ENCODE measurements around the gene CDC42BPB.

CDC42BPB gene

DNA sequence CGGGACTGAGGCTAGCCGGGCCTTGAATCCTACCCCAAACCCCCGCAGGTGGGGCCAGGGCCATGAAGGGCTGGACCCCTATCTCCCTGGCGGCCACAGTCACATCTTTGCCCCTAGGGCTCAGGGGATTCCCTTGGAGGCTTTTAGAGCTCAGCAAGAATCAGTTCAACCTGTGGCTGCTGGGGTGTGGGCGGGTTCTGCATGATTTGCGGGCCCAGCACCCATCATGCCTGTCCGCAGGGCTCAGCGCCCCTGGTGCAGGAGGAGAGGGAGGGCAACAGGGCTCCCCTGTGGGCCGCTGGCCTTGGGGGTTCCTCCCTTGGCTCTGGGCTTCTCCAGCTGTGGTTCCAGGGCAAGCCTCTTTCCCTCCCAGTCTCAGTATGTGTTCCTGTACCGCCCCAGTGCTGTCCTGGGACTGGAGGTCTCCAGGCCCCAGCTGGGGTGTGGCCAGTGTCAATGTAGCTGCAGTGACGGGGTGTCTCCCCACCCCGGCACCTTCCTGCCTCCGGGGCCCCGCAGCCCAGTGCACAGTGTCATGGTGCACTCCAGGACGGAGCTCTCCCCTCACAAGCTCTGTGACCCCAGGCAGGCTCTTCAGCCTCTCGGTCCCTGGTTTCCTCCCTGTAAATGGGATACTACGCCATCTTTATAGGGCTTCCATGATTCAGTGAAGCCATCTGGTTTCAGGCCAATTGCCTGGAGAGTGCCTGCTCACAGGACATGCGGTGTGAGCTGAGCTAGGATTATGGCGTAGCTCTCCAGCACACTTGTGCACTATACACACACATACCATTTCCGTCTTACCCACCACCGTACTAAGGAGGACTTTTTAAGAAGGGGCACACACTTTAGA lies 16.8 kb upstream of the CDC42BPB start:
- no peak for DNase-seq (ENCODE audit: low read depth)

DNA sequence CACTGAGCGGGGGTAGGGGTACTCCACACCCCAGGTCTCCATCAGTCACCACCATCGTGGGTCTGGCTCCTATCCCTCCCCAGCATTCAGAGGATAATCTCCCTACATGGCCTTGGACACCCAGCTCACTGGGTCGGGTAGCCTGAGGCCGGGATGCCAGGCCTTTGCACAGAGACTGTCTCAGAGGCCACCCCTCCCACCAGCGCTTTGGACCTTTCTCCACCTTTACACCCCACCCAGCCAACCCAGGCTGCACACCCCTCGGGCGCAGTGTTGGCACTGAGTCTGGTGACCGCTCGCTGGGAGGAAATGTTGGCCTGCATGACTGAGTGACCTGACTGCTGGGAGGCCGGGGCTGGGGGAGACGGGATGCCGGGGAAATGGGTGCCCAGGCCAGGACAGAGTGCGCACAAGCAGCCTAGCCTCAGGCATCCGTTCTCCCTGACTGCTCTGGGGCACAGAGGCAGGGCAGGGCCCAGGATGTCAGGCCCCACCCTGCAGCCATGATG lies 16.1 kb upstream of the CDC42BPB start:
- DNase-seq (ENCODE audit: low read depth): no peak

- no peak for DNase-seq (ENCODE audit: low read depth)
These were observed 15.4 kb upstream of the CDC42BPB start for GRCh38 chr14:103072595-103073366.

DNA sequence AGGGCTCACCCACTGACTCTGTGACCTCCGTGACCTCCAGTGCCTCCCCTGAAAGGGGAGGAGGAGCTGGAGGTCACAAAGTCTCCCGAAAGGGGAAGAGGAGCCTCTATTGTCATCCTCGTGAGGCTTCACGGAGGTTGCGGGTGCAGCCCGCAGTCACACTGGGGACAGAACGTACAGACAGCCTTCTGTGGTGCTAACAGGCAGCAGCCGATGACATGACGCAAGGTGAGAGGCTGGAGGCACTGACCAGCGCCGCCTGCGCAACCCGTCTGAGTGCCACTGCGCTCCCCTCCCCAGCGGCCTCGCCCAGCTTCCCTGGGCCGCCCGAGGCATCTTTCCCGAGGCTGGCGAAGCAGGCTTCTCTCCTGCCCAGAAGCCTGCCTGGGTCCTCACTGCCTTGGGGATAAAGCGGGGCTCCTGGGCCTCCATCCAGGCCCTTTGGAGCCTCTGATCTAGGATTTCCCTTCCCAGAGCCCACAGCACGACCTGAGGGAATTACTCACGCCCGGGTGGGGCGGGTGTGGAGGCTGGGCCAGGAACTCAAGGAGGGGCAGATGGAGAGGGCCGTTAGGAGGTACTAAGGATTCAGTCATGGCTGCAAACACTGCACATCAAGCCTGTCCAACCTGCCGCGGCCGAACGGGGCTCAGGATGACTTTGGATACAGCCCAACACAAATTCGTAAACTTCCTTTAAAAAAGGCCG lies 14.3 kb upstream of the CDC42BPB start:
- no peak for DNase-seq (ENCODE audit: low read depth)

DNA sequence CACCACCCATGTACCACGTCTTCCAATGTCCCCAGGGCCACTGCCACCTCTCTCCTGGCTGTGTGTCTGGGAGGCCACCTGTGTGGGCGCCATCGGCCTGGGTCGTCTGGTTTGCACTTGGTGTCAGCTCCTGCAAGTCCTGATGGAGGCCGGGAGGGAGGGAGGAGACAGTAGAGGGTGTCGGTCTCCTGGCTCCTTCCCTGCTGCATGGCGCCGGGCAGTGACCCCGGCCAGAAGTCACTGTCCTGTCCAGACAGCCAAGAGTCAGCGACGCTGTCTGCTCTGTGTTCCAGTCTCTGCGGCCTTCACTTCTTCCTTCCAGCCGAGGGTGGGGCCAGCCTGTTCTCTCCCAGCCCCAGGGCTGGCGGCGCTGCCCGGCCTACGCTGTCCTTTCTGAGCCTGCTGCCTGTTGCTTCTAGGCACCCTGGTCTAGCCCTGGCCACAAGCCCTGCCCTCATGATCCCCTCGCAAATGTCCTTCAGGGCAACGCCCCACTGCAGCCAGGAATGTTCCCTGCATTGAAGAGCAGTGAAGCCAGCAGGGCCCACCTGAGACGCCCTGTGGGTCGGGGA lies 13.7 kb upstream of the CDC42BPB start:
- no peak for DNase-seq (ENCODE audit: low read depth)

GRCh38 chr14:103070263-103070885 lies 13.0 kb upstream of the CDC42BPB start:
- DNase-seq (ENCODE audit: low read depth): no peak

DNA sequence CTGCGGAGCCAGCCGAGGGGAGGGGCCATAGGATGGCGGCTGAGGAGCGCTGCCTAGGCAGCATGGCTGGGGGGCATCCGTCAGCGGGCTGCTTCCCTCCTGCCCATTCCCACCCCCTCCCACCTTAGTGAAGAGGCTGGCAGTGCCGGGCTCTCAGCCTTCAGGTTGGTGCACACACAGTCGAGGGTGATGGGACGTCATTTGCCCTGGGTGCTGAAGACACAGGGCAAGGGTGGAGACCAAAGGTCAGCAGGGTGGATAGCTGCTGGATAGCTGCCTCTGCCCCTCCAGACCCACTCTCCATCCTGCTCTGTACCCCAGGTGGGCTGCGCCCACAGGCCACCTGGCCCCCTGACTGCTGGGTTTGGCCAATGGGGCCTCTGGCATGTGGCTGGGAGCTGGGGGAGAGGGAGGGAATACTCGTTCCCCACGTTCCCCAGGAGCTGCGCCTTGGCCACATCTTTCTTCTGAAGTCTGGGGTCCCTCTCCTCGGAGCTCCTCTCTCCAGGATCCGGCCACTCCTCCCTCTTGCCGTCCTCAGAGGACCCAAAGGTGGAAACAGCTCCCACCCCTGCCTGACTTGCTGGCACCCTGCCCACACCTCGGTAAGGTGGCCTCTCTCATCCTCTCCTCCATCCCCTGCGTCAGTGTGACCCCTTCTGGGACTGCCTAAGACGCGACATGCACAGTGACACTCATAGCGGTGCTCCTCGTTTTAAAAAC lies 11.2 kb upstream of the CDC42BPB start:
- no peak for DNase-seq (ENCODE audit: low read depth)

- no peak for DNase-seq (ENCODE audit: low read depth)
These were observed 10.0 kb upstream of the CDC42BPB start for GRCh38 chr14:103067231-103067954.

DNA sequence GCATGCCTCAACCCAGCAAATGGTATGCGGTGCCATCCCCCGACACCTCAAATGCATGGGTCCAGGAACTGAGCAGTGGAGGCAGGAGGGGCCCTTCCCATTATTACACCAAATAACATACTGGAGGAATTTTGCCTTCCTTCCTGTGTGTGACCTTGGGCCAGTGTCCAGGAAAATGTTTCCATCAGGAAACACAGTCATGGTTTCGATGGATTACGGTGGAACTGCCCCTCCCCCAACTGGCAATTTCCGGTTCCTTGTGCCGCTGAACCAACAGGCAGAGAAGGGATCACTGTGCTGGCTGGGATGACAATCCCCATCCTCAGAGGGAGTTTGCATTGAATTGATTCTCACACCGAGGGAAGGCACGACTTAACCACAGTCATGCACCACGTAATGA lies 9.1 kb upstream of the CDC42BPB start:
- DNase-seq (ENCODE audit: low read depth): no peak

DNA sequence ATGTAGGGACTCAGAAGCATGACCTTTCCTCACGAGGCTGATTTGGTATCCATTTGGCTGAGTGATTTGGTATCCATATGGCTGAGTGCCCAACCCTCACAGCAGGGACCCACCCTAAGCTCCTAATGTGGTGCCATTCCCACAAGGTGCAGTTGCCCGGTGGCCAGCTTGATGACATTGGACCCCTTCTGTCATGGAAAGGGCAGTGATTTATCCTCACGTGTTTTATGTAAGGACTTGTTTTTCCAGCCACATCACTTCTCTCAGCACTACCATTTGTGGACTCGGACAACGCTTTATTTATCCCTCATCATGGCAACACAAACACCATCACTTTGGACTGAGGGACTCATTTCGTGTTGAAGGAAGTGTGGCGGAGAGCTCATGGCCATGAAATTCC lies 8.5 kb upstream of the CDC42BPB start:
- no peak for DNase-seq (ENCODE audit: low read depth)

DNA sequence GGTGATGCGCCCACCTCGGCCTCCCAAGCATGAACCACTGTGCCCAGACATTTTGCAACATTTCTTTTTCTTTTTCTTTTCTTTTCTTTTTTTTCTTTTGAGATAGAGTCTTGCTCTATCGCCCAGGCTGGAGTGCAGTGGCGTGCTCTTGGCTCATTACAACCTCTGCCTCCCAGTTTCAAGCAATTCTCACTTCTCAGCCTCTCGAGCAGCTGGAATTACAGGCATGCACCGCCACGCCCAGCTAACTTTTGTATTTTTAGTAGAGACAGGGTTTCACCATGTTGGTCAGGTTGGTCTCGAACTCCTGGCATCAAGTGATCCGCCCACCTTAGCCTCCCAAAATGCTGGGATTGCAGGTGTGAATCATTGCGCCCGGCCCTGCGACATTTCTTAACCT lies 7.6 kb upstream of the CDC42BPB start:
- DNase-seq (ENCODE audit: low read depth): no peak

DNA sequence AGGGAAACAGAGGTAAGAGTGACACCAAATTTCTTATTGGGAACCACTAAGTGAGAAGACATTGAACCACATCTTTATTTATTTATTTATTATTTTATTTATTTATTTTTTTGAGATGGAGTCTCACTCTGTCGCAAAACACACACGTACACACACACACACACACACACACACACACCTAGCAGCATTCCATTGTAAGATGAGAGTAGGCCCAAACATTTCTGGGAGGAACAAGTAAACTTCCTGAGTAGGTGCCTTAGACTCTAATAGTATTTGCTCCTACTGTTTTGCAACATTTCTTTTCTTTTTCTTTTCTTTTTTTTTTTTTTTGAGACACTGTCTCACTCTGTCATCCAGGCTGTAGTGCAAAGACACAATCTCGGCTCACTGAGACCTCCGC lies 7.1 kb upstream of the CDC42BPB start:
- DNase-seq (ENCODE audit: low read depth): no peak

GRCh38 chr14:103061482-103061976 lies 4.2 kb upstream of the CDC42BPB start:
- DNase-seq (ENCODE audit: low read depth): no peak

DNA sequence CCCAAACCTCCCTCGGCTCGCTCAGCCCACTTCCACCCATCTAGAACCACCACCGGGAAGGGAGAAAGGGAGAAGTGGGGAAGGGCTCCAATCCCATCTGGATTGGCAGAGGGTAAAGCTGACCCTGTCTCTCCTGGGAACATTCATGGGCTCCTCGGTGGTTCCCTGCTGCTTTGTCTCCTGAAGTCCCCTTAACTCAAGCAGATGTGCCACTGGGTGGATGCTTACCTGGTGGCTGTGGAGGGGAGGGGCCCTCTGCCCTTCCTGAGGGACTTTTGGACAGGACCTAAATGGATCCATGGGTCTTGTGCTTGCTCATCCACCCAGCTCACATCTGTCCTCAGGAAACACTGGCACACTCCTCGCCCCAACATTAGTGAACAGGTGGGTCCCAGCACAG lies 2.2 kb upstream of the CDC42BPB start:
- DNase-seq (ENCODE audit: low read depth): no peak

DNA sequence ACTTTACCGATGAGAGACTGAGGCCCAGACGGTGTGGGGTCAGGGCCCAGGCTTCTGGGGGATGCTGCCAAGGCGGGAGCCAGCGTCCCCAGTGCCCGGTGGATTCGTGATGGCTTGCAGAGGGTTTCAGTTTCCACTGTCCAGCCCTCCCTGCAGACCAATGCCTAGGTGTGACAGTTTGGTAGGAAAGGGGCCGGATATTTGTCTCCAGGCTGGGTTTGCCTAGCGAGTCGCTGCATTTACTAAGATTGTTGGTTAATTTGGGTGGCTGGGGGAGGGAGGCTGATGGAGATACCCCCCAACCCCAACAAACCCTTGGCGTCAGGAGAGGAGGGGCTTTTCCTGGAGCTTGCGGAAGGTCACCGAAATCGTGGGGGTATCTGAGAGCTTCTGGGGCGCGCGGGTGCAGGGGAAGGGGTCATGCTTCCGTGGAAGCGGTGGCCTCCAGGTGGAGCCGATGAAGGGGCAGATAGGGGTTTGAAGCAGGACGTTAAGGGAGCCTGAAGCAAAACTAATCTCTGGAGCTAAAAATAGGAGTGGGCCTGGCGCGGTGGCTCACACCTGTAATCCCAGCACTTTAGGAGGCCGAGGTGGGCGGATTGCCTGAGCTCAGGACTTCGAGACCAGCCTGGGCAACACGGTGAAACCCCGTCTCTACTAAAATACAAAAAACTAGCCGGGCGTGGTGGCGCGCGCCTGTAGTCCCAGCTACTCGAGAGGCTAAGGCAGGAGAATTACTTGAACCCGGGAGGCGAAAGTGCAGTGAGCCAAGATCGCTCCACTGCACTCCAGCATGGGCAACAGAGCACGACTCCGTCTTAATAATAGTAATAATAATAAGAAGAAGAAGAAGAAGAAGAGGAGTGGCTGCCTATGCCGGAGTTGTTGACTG lies 1.1 kb upstream of the CDC42BPB start:
- DNase-seq (ENCODE audit: low read depth): no peak

GRCh38 chr14:103057028-103057371 lies 349 bp downstream of the CDC42BPB start:
- DNase-seq (ENCODE audit: low read depth): no peak

- DNase-seq (ENCODE audit: low read depth): no peak
These were observed 874 bp downstream of the CDC42BPB start for GRCh38 chr14:103056322-103057027.

DNA sequence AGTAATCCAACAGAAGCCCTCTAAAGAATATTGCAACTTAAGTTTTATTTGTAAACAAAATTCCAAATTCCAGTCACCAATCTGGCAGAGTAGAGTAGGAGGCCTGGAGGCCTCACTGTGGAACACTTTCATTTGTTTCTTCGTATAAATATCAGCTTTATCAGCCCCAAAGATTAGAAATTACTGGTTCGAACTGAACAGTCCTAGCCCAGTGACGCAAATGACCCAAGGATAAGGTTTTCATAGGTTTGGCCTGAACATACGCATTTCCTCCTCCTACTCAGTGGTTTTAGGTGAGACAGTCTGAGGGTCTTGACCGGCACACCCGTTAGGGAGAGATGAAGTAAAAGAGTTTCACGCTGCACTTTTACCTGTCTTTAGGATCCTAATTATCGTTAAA lies 1.7 kb downstream of the CDC42BPB start:
- DNase-seq (ENCODE audit: low read depth): no peak

- no peak for DNase-seq (ENCODE audit: low read depth)
These were observed 4.9 kb downstream of the CDC42BPB start for GRCh38 chr14:103052407-103052806.

Measured in non-pigmented ciliary epithelial cell (primary cell).